ENCODE measurements around the gene COPRS.

Gene COPRS

GRCh38 chr17:31858642-31859486, at the start of gene COPRS:
Gene COPRS (minus strand): TSS chr17:31859244. CDS start chr17:31859199, 45 bp downstream.
- peak within 1 kb of the TSS; percentile 50 for H3K4me3 ChIP-seq (ENCODE audit: low read depth, low read length)

DNA sequence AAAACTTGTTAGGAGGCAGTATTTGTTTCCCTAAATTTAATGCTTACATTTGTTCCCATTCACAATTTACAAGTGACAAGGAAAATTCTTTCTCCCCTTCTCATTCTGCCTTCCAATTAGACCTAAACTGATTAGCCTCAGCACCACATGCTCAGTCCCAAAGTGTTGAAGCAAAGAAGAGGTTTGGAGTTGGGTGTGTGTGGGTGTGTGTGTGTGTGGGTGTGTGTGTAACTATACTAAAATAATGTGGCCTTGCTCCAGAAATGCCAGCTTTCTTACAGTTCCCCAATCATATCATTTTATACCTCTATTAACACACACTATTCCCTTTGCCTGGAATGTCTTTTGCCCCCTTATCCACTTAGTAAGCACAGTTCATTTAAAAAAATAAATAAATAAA, 49.3 kb upstream of the COPRS start:
- no peak overlapping the region for H3K4me3 ChIP-seq (ENCODE audit: low read depth, low read length)

- H3K4me3 ChIP-seq (ENCODE audit: low read depth, low read length), result no peak overlapping the region
These were observed 48.4 kb upstream of the COPRS start for GRCh38 chr17:31907342-31907962.

DNA sequence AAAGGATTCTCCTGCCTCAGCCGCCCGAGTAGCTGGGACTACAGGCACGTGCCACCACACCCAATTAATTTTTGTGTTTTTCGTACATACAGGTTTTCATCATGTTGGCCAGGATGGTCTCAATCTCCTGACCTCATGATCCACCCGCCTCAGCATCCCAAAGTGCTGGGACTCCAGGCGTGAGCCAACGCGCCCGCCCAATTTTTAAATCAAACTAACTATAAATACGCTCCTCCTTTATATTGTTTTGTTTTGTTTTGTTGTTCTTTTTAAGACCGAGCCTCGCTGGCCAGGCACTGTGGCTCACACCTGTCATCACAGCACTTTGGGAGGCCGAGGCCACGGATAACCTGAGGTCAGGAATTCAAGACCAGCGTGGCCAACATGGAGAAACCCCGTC, 44.4 kb upstream of the COPRS start:
- H3K4me3 ChIP-seq (ENCODE audit: low read depth, low read length), result no peak overlapping the region

DNA sequence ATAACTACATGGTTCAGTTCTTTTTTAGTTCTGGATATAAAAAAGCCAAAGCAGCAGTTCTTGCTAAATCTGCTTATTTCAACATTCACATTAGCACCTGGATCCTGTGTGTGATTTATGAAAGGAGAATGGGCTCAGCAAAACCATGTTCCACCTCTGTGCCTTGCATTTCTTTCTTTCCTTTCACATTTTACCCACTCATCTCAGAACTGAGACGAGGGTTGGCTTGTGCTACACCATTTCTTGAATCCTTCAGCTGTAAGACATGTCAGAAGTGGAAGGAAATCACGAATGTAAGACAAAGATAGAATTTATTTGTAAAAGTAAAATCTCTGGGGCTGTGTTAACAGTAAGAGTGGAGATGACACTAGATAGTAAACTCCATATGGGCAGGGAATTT, 43.6 kb upstream of the COPRS start:
- no peak overlapping the region for H3K4me3 ChIP-seq (ENCODE audit: low read depth, low read length)

DNA sequence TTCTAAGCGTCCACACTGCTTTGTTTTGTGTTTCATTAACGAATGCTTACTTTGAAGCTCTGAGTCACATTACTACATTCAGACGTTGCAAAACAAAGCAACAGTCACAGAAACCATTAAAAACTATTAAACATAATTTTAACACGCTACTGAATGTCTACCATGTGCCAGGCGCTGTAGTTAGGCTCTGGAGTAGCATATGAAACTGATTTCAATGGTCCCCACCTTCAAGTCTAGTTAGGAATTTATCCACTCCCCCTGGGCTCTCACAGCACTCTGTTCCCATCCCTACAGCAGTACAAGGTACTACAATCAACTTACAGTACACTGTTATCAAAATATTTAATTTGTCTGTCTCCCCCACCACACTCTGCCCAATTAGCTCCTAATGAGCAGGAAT, 41.8 kb upstream of the COPRS start:
- peak overlapping the region; percentile 96 for H3K4me3 ChIP-seq (ENCODE audit: low read depth, low read length)

DNA sequence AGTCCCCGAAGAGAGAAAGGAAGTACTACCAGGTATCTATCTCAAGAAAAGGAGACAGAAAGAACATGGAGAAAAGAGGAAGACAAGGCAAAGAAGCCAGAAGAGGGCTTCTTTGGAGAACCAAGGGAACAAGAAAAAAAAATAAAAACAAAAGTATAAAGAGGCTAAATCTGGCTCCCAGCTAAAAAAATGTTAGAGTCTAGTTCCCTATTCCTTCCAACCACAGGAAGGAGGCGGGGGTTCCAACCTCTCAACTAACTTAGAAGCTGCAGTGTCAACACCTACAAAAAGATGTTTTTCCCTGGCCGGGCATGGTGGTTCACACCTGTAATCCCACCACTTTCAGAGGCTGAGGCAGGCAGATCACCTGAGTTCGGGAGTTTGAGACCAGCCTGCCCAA, 29.1 kb upstream of the COPRS start:
- H3K4me3 ChIP-seq (ENCODE audit: low read depth, low read length), result no peak overlapping the region

GRCh38 chr17:31882571-31882970, 23.5 kb upstream of the COPRS start:
- H3K4me3 ChIP-seq (ENCODE audit: low read depth, low read length), result no peak overlapping the region

GRCh38 chr17:31880311-31880710, 21.3 kb upstream of the COPRS start:
- no peak overlapping the region for H3K4me3 ChIP-seq (ENCODE audit: low read depth, low read length)

GRCh38 chr17:31878703-31879073, 19.6 kb upstream of the COPRS start:
- H3K4me3 ChIP-seq (ENCODE audit: low read depth, low read length), result no peak overlapping the region

DNA sequence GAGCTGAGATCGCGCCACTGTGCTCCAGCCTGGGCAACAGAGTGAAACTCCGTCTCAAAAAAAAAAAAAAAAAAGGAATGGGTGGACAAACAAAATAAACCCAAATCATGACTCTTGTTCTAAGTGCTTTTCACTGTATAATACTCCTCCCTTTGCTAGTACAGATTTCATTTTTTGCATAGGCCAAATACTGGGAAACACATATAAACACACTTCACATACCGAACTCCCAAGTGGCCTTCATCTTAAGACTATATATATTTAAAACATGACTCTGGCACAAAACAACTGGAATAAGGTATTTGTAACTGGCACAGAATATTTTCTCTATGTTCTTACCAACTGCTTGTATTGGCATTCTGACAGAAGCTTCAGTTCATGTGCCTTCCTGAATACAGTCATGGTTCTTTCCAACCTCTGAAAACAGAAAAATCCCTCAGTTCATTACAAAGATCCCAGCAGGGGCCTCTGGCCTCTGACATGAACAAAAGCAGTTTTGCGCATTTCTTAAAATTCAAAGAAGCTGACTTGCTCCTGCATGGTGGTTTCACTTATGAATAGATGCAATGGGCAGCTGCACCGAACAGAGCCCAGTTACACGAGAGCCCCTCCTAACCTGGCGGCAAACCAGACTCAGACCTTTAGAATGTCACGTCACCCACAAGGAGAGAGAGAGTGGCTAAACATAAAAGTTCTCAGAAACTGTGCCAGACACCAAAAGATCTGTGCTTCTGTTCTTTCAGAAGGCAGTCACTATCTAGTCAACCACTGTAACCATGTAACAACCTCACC, 19.1 kb upstream of the COPRS start:
- H3K4me3 ChIP-seq (ENCODE audit: low read depth, low read length), result no peak overlapping the region

- no peak overlapping the region for H3K4me3 ChIP-seq (ENCODE audit: low read depth, low read length)
These were observed 18.3 kb upstream of the COPRS start for GRCh38 chr17:31877341-31877740.

- H3K4me3 ChIP-seq (ENCODE audit: low read depth, low read length), result no peak overlapping the region
These were observed 16.0 kb upstream of the COPRS start for GRCh38 chr17:31875081-31875480.

- H3K4me3 ChIP-seq (ENCODE audit: low read depth, low read length), result no peak overlapping the region
These were observed 10.9 kb upstream of the COPRS start for GRCh38 chr17:31869797-31870568.

GRCh38 chr17:31869031-31869430, 10.0 kb upstream of the COPRS start:
- no peak overlapping the region for H3K4me3 ChIP-seq (ENCODE audit: low read depth, low read length)

- H3K4me3 ChIP-seq (ENCODE audit: low read depth, low read length), result peak overlapping the region; percentile 50
These were observed 504 bp upstream of the COPRS start for GRCh38 chr17:31859487-31860008.

DNA sequence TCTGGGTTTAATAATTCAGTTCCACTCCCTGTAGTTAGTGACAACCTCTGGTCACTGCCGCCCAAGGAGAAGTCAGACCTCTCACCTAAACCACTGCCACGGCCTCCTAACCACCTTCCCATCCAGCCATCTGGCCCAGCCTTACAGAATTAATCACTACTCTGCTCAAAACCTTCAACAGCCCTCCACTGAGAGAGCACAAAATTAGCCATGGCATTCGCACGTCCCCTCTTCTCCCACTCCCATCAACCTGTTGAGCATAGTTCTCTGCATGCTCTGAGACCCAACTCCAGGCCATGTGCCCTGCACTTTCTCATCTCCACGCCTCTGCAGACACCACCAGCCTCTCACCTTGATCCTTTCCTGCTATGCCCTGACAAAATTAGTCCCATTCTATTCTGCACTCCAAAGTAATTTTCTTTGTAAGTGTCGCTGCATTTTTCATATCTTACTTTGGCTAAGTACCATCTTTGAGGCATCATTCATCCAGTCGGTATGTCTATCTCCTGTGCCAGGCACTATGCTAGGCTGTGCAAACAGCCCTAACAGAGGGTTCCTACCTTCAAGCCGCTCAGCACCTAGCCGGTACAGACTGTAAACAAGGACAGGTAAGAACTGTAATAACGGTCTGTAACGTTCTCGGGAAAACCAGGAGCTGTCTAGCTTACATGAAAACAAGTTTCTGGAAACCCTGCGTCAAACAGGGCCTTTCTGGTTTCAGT, 963 bp downstream of the COPRS start:
- peak overlapping the region; percentile 49 for H3K4me3 ChIP-seq (ENCODE audit: low read depth, low read length)

- H3K4me3 ChIP-seq (ENCODE audit: low read depth, low read length), result no peak overlapping the region
These were observed 2.3 kb downstream of the COPRS start for GRCh38 chr17:31856750-31857149.

DNA sequence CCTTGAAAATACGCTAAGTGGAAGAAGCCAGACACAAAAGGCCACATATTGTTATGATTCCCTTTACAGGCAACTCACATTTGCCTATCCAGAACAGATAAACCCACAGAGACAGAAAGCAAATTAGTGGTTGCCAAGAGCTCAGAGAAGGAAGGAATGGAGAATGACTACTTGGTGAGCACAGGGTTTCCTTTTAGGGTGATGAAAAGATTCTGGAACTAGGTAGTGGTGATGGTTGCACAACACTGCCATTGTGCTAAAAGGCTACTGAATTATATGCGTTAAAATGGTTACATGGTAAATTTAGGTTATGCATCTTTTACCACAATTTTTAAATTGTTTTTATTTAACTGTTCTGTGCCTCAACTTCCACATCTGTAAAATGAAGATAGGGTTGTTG, 4.4 kb downstream of the COPRS start:
- H3K4me3 ChIP-seq (ENCODE audit: low read depth, low read length), result no peak overlapping the region

DNA sequence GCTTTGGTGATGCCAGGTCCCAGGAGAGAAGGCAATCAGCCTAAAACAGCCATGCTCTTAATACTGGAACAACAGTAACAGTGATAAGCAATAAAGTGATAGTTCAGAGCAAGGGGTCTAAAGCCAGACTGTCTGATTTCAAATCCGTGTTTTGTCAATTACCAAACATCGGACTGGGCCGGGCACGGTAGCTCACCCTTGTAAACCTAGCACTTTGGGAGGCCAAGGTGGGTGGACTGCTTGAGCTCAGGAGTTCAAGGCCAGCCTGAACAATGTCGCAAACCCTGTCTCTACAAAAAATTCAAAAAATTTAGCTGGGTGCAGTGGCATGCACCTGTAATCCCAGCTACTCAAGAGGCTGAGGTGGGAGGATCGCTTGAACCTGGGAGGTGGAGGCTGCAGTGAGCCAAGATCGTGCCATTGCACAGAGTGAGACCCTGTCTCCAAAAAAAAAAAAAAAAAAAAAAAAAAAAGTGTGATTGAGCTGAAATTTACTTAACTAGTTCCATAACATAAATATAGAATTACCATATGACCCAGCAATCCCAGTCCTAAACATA, 5.1 kb downstream of the COPRS start:
- H3K4me3 ChIP-seq (ENCODE audit: low read depth, low read length), result no peak overlapping the region

All from iPS-11a (cell line).